COR-L47 (cell line): Measurements from ENCODE around the gene KLB.
A peak's percentile ranks its signal among the peaks of the same experiment; 100 is the strongest.
"Not testable (repeated sequence)": the region's sequence is repeated elsewhere in the genome, so short reads cannot be mapped to it uniquely, and the experiment has no call there.

Source experiments
- DNase-seq: peaks from one replicate; lab custom pipeline; 2025; lab: John Stamatoyannopoulos, UW

KLB gene

GRCh38 chr4:39426728-39427127 lies 20.0 kb downstream of the KLB start:
- no peak for DNase-seq

- DNase-seq: no peak
Measured at GRCh38 chr4:39427520-39428114, 20.9 kb downstream of the KLB start.

GRCh38 chr4:39429476-39430334 lies 23.0 kb downstream of the KLB start:
- no peak for DNase-seq

GRCh38 chr4:39433878-39434492 lies 27.3 kb downstream of the KLB start:
- DNase-seq: no peak

GRCh38 chr4:39435659-39436563 lies 29.2 kb downstream of the KLB start:
- no peak for DNase-seq

- no peak for DNase-seq
Measured at GRCh38 chr4:39441593-39441992, 34.9 kb downstream of the KLB start.

GRCh38 chr4:39442998-39443397 lies 36.3 kb downstream of the KLB start:
- DNase-seq: no peak

- no peak for DNase-seq
Measured at GRCh38 chr4:39446483-39446841, 39.7 kb downstream of the KLB start.

GRCh38 chr4:39446842-39447573 lies 40.3 kb downstream of the KLB start:
- DNase-seq: no peak

- no peak for DNase-seq
Measured at GRCh38 chr4:39450618-39451017, 43.9 kb downstream of the KLB start.

- no peak for DNase-seq
Measured at GRCh38 chr4:39451423-39452023, 44.8 kb downstream of the KLB start.

GRCh38 chr4:39452153-39452859 lies 45.6 kb downstream of the KLB start:
- DNase-seq: no peak

- DNase-seq: no peak
Measured at GRCh38 chr4:39452860-39453587, 46.3 kb downstream of the KLB start.

GRCh38 chr4:39453738-39454137 lies 47.0 kb downstream of the KLB start:
- no peak for DNase-seq

- no peak for DNase-seq
Measured at GRCh38 chr4:39455486-39455885, 48.8 kb downstream of the KLB start.

- no peak for DNase-seq
Measured at GRCh38 chr4:39456946-39457763, 50.4 kb downstream of the KLB start.

- not testable (repeated sequence) for DNase-seq
Measured at GRCh38 chr4:39458161-39458504, 51.4 kb downstream of the KLB start.

- DNase-seq: peak; percentile 97
Measured at GRCh38 chr4:39458505-39459300, 52.0 kb downstream of the KLB start, which contains the start of the genes LIAS and RPL9. TSS of gene LIAS (plus strand) at chr4:39459056. CDS start at chr4:39459118, 62 bp downstream. TSS of gene RPL9 (minus strand) at chr4:39458922. CDS start at chr4:39458439, 483 bp downstream.
